Measurements from ENCODE around the gene SLC6A8. TPM values are rescaled to one million over a fixed set of nuclear protein-coding genes. Genes with fewer than 3 reads are reported as not detected.

SLC6A8 gene
- total RNA-seq, 6 donors from 2014 or later: 3.9 to 8.1 (median 6.1) TPM

- WGBS, 2 donors: 82 to 90% methylated on average over 2 of the region's 2 CpGs
- H3K27ac ChIP-seq: no peak overlapping the region
- TF ChIP-seq EP300 (IDR thresholded peaks at IDR 0.05) (no peak), POLR2A (IDR thresholded peaks at IDR 0.05) (no peak), CTCF (IDR thresholded peaks at IDR 0.05) (no peak), POLR2AphosphoS5 (IDR thresholded peaks at IDR 0.05) (no peak)
Observed at GRCh38 chrX:153734871-153735270, 47.1 kb downstream of the SLC6A8 start.

GRCh38 chrX:153735274-153735673 lies 47.5 kb downstream of the SLC6A8 start:
- peaks cover 0 to 16% (median 0%) of the 10 kb centered on the region in 4 donors for H3K9me3 ChIP-seq
- H3K4me1 ChIP-seq: no peaks in the 10 kb centered on the region
- H3K36me3 ChIP-seq: peaks cover 0 to 22% (median 8%) of the 10 kb centered on the region in 4 donors
- ATAC-seq (ENCODE audit: low FRiP score in 2 of 2) (no peak), DNase-seq (no peak)
- no peak overlapping the region for H3K27ac ChIP-seq
- WGBS, 2 donors: 82 to 89% methylated on average over 9 of the region's 9 CpGs
- no peaks in the 10 kb centered on the region for H3K27me3 ChIP-seq
- no peak overlapping the region for H3K4me3 ChIP-seq
- TF ChIP-seq POLR2A (IDR thresholded peaks at IDR 0.05) (no peak), EP300 (IDR thresholded peaks at IDR 0.05) (no peak), CTCF (IDR thresholded peaks at IDR 0.05) (no peak), POLR2AphosphoS5 (IDR thresholded peaks at IDR 0.05) (no peak)

More at GRCh38 chrX:153734871-153735270, 47.1 kb downstream of the SLC6A8 start:
- Histone ChIP-seq H3K4me1 (no peaks in the 10 kb centered on the region), H3K36me3 (peaks cover 0 to 20% (median 8%) of the 10 kb centered on the region in 4 donors), H3K27me3 (no peaks in the 10 kb centered on the region), H3K9me3 (peaks cover 0 to 18% (median 0%) of the 10 kb centered on the region in 4 donors), H3K4me3 (no peak overlapping the region)
- DNase-seq: no peak
- ATAC-seq (ENCODE audit: low FRiP score in 2 of 2): no peak

GRCh38 chrX:153736071-153736820 lies 48.5 kb downstream of the SLC6A8 start:
- Histone ChIP-seq H3K9me3 (peaks cover 0 to 13% (median 0%) of the 10 kb centered on the region in 4 donors), H3K27me3 (no peaks in the 10 kb centered on the region), H3K4me1 (no peaks in the 10 kb centered on the region), H3K36me3 (peaks cover 0 to 24% (median 13%) of the 10 kb centered on the region in 4 donors), H3K4me3 (no peak overlapping the region), H3K27ac (no peak overlapping the region)
- 88 to 93% methylated on average over 9 to 30 of the region's 30 CpGs for WGBS, 2 donors
- no peak for TF ChIP-seq POLR2AphosphoS5 (IDR thresholded peaks at IDR 0.05)
- TF ChIP-seq CTCF (IDR thresholded peaks at IDR 0.05): no peak
- no peak for TF ChIP-seq EP300 (IDR thresholded peaks at IDR 0.05)
- TF ChIP-seq POLR2A (IDR thresholded peaks at IDR 0.05): no peak
- no peak for ATAC-seq (ENCODE audit: low FRiP score in 2 of 2)
- no peak for DNase-seq

GRCh38 chrX:153736871-153737441 lies 49.2 kb downstream of the SLC6A8 start:
- 81% methylated on average over 15 of the region's 15 CpGs; no CpG with 5 or more reads in 1 of the 2 donors for WGBS, 2 donors
- peaks cover 0 to 25% (median 14%) of the 10 kb centered on the region in 4 donors for H3K36me3 ChIP-seq
- H3K9me3 ChIP-seq: peaks cover 0 to 7% (median 0%) of the 10 kb centered on the region in 4 donors
- no peak for DNase-seq
- no peak overlapping the region for H3K4me3 ChIP-seq
- H3K27me3 ChIP-seq: no peaks in the 10 kb centered on the region
- H3K27ac ChIP-seq: no peak overlapping the region
- no peaks in the 10 kb centered on the region for H3K4me1 ChIP-seq
- TF ChIP-seq POLR2A (IDR thresholded peaks at IDR 0.05) (no peak), EP300 (IDR thresholded peaks at IDR 0.05) (no peak)
- no peak for ATAC-seq (ENCODE audit: low FRiP score in 2 of 2)

- 95% methylated on average over 20 of the region's 27 CpGs; no CpG with 5 or more reads in 1 of the 2 donors for WGBS, 2 donors
- no peak for ATAC-seq (ENCODE audit: low FRiP score in 2 of 2)
- DNase-seq: no peak
- Histone ChIP-seq H3K27me3 (no peaks in the 10 kb centered on the region), H3K27ac (no peak overlapping the region), H3K4me3 (no peak overlapping the region), H3K4me1 (no peaks in the 10 kb centered on the region), H3K9me3 (no peaks in the 10 kb centered on the region), H3K36me3 (peaks cover 0 to 25% (median 12%) of the 10 kb centered on the region in 4 donors)
- TF ChIP-seq POLR2AphosphoS5 (IDR thresholded peaks at IDR 0.05) (no peak), CTCF (IDR thresholded peaks at IDR 0.05) (no peak), POLR2A (IDR thresholded peaks at IDR 0.05) (no peak), EP300 (IDR thresholded peaks at IDR 0.05) (no peak)
Observed at GRCh38 chrX:153738056-153738605, 50.4 kb downstream of the SLC6A8 start.
